Type B pancreatic cell (in vitro differentiated cells): ENCODE data around the gene B3GALNT1. TPM values are rescaled to one million over a fixed set of nuclear protein-coding genes. Genes with fewer than 3 reads are reported as not detected.
"Not testable (repeated sequence)": the region's sequence is repeated elsewhere in the genome, so short reads cannot be mapped to it uniquely, and the experiment has no call there.

Source experiments
- DNase-seq: peaks from one replicate; pipeline ENCODE4 v3.0.0; 2021; ENCODE audit warnings: mixed read lengths; ENCODE audit not compliant: unreplicated experiment; ENCODE audit errors: extremely low spot score
- H3K27ac Mint-ChIP-seq: 2 replicates; pipeline ENCODE4 v1.8.0; 2021; ENCODE audit warnings: mild to moderate bottlenecking, mixed read lengths
- H3K27me3 Mint-ChIP-seq: 2 replicates; pipeline ENCODE4 v1.8.0; 2021; ENCODE audit warnings: mixed read lengths
- H3K36me3 Mint-ChIP-seq: 2 replicates; pipeline ENCODE4 v1.8.0; 2021; ENCODE audit warnings: mixed read lengths
- H3K4me1 Mint-ChIP-seq: one replicate; pipeline ENCODE4 v1.8.0; 2021; ENCODE audit warnings: mixed read lengths; ENCODE audit not compliant: unreplicated experiment
- H3K4me3 Mint-ChIP-seq: 2 replicates; pipeline ENCODE4 v1.8.0; 2021; ENCODE audit warnings: mild to moderate bottlenecking, mixed read lengths
- H3K9me3 Mint-ChIP-seq: 2 replicates; pipeline ENCODE4 v1.8.0; 2021; ENCODE audit warnings: mixed read lengths
- total RNA-seq: library from RNA; stranded (reverse); gene quantifications from 2 replicates; pipeline ENCODE4 v1.2.1, GENCODE V29; 2021; ENCODE audit warnings: low replicate concordance
- TF ChIP-seq, protein P1 (sequence below): fragments of 200-600 bp; sonication (generic); conservative IDR thresholded peaks from 2 replicates; pipeline ENCODE4 v1.5.0; 2021; ENCODE audit warnings: antibody characterized with exemption, mild to moderate bottlenecking

Gene B3GALNT1
- total RNA-seq, 1 donor from 2014 or later, result 19.6 TPM

GRCh38 chr3:161038725-161039124 is 66.4 kb downstream of the B3GALNT1 start:
- Mint-ChIP-seq H3K9me3 (peaks cover 10% of the 10 kb centered on the region), H3K27me3 (no peaks in the 10 kb centered on the region), H3K4me3 (no peak overlapping the region), H3K27ac (no peak overlapping the region), H3K4me1 (peaks cover 28% of the 10 kb centered on the region), H3K36me3 (peaks cover 6% of the 10 kb centered on the region)
- no peak for DNase-seq
- TF ChIP-seq, protein P1, sequence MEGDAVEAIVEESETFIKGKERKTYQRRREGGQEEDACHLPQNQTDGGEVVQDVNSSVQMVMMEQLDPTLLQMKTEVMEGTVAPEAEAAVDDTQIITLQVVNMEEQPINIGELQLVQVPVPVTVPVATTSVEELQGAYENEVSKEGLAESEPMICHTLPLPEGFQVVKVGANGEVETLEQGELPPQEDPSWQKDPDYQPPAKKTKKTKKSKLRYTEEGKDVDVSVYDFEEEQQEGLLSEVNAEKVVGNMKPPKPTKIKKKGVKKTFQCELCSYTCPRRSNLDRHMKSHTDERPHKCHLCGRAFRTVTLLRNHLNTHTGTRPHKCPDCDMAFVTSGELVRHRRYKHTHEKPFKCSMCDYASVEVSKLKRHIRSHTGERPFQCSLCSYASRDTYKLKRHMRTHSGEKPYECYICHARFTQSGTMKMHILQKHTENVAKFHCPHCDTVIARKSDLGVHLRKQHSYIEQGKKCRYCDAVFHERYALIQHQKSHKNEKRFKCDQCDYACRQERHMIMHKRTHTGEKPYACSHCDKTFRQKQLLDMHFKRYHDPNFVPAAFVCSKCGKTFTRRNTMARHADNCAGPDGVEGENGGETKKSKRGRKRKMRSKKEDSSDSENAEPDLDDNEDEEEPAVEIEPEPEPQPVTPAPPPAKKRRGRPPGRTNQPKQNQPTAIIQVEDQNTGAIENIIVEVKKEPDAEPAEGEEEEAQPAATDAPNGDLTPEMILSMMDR, result no peak

DNA sequence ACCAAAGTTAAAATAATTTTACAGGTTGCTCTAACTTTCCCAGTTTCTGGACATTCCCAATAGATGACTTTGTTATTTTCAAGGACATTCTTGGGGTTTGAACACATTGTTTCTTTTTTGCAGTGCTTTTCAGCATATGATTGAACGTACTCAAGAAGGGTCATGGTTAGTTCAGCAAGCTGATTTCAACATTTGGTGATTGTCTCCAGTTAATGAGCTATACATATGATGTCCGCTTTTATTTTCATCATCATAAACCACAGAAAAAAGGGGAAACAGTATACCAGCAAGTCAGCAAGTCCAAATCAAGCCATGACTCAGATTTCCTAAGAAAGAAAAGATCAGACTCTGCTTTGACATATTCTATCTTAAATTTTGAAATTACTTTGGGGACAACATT is 69.4 kb downstream of the B3GALNT1 start:
- Mint-ChIP-seq H3K27ac (no peak overlapping the region), H3K36me3 (peaks cover 13% of the 10 kb centered on the region), H3K27me3 (no peaks in the 10 kb centered on the region), H3K4me3 (no peak overlapping the region), H3K4me1 (peaks cover 16% of the 10 kb centered on the region), H3K9me3 (peaks cover 4% of the 10 kb centered on the region)
- DNase-seq, result no peak
- TF ChIP-seq, protein P1, result no peak

GRCh38 chr3:161034913-161035550 is 70.1 kb downstream of the B3GALNT1 start:
- H3K4me3 Mint-ChIP-seq, H3K27me3 Mint-ChIP-seq, DNase-seq, H3K9me3 Mint-ChIP-seq: not testable (repeated sequence)
- H3K36me3 Mint-ChIP-seq, result peaks cover 19% of the 10 kb centered on the region
- peaks cover 11% of the 10 kb centered on the region for H3K4me1 Mint-ChIP-seq
- H3K27ac Mint-ChIP-seq, result peak overlapping the region; percentile 24

Other genes with a start within 250 kb of the B3GALNT1 start
- gene NMD3, start 116.0 kb upstream of the B3GALNT1 start, total RNA-seq, result 53.9 and 64.0 TPM in 2 replicates